ENCODE results near the gene ARHGEF39.

ARHGEF39 gene

GRCh38 chr9:35657546-35658136 lies 7.4 kb downstream of the ARHGEF39 start, which contains the start of gene RMRP:
RMRP (minus strand) TSS chr9:35658019.
- no peak for TF ChIP-seq CTCF (conservative IDR thresholded peaks at IDR 0.05; ENCODE audit: low read depth, low read length)
- peak; percentile 99 for DNase-seq (ENCODE audit: low read depth)
- peak within 1 kb of the TSS; percentile 86 for H3K4me3 ChIP-seq (ENCODE audit: low read length)

- DNase-seq (ENCODE audit: low read depth): no peak
- no peak for TF ChIP-seq CTCF (conservative IDR thresholded peaks at IDR 0.05; ENCODE audit: low read depth, low read length)
- peak overlapping the region; percentile 47 for H3K4me3 ChIP-seq (ENCODE audit: low read length)
These were observed 8.0 kb downstream of the ARHGEF39 start for GRCh38 chr9:35656831-35657545.

- H3K4me3 ChIP-seq (ENCODE audit: low read length): no peak overlapping the region
- no peak for DNase-seq (ENCODE audit: low read depth)
- no peak for TF ChIP-seq CTCF (conservative IDR thresholded peaks at IDR 0.05; ENCODE audit: low read depth, low read length)
These were observed 8.6 kb downstream of the ARHGEF39 start for GRCh38 chr9:35656348-35656747.

- H3K4me3 ChIP-seq (ENCODE audit: low read length): no peak overlapping the region
- TF ChIP-seq CTCF (conservative IDR thresholded peaks at IDR 0.05; ENCODE audit: low read depth, low read length): no peak
- DNase-seq (ENCODE audit: low read depth): no peak
These were observed 11.4 kb downstream of the ARHGEF39 start for GRCh38 chr9:35653611-35654010.

- TF ChIP-seq CTCF (conservative IDR thresholded peaks at IDR 0.05; ENCODE audit: low read depth, low read length): no peak
- no peak for DNase-seq (ENCODE audit: low read depth)
- no peak overlapping the region for H3K4me3 ChIP-seq (ENCODE audit: low read length)
These were observed 12.2 kb downstream of the ARHGEF39 start for GRCh38 chr9:35652829-35653209.

GRCh38 chr9:35651956-35652828 lies 12.8 kb downstream of the ARHGEF39 start:
- DNase-seq (ENCODE audit: low read depth): no peak
- no peak overlapping the region for H3K4me3 ChIP-seq (ENCODE audit: low read length)
- TF ChIP-seq CTCF (conservative IDR thresholded peaks at IDR 0.05; ENCODE audit: low read depth, low read length): no peak
